IPS-18c (cell line): ENCODE data around the gene OXTR.
A peak's percentile ranks its signal among the peaks of the same experiment; 100 is the strongest.

Experiments
- H3K4me3 ChIP-seq: 2 replicates; pipeline ENCODE4 v1.7.0; 2013; ENCODE audit warnings: low read depth, mild to moderate bottlenecking, low read length, moderate library complexity; ENCODE audit not compliant: insufficient read depth
- H3K9me3 ChIP-seq: one replicate; pipeline ENCODE4 v1.6.1; 2013; ENCODE audit warnings: mild to moderate bottlenecking, low read length, moderate library complexity; ENCODE audit not compliant: control insufficient read depth, insufficient read depth

OXTR gene

GRCh38 chr3:8755097-8755496, 14.3 kb downstream of the OXTR start:
- Histone ChIP-seq H3K9me3 (no peaks in the 10 kb centered on the region), H3K4me3 (no peak overlapping the region)

- H3K9me3 ChIP-seq = no peaks in the 10 kb centered on the region
- no peak overlapping the region for H3K4me3 ChIP-seq
These were observed 16.6 kb downstream of the OXTR start for GRCh38 chr3:8752832-8753231.

DNA sequence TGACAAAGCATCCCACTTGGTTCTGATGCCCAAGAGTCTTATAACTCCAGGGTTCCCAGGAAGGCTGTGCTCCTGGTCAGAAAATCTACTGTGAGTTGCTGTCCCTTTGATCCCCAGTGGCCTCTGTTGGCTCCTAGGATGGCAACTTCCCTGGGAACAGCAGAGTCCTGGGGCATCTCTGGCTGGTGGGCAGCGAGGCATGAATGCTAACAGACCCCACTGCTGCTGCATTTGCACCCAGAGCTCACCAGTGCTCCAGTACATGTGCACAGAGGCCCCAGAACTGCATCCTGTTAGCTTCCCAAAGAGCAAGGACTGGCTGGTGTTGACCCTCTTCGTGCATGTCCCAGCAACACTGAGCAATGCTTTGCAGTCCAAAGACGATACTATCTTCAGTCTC, 20.1 kb downstream of the OXTR start:
- Histone ChIP-seq H3K9me3 (peaks cover 2% of the 10 kb centered on the region), H3K4me3 (no peak overlapping the region)

DNA sequence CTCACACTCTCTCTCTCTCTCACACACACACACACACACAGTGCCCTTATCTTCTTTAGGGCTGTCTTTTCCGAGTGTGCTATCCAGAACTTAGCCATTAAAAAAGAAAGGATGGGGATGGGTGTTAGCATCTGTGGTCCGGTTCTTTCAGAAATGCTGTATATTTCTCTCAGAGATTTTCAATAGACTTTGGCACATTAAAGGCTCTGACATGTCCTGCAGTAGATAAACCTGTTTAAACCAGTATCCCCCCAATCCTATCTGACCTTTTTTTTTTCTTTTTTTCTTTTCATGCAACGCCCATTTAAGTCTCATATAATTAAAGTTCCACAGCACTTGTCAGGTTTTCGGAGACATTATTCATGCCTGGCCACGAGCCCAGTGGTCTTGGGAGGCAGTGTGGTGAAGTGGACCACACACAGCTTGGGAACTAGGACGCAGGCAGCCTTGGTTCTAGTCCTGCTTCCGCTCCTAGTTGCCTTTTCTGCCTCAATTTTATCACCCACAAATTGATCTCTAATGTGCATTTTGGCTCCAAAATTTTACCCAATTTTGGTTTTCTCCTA, 22.6 kb downstream of the OXTR start:
- H3K9me3 ChIP-seq = peaks cover 2% of the 10 kb centered on the region
- no peak overlapping the region for H3K4me3 ChIP-seq

DNA sequence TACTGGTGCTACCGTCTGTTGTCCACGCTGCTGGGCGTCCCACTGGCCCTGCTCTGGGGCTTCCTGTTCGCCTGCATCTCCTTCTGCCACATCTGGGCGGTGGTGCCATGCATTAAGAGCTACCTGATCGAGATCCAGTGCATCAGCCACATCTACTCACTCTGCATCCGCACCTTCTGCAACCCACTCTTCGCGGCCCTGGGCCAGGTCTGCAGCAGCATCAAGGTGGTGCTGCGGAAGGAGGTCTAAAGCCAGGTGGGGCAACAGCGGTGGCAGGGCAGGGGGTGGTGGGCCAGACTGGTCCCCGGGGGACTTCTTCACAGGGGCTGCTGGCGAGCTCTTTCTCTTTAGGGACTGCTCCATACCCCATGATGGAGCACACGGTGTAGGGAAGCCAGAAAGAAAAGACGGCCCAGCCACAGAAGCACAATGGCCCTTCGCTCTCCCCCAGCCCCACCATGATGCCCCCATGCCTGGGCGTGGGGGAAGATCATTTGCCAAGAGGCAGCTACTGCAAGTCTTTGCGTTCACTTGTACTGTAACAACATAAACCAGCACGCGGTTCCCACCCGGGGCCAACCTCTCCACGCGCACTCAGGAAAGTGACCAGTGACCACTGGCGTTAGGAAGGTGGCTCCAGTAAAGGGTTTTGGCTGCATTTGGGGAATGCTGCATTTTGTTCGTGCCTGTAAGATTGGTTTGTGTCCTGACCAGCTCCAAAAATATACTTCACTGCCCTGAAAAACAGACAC, 23.6 kb downstream of the OXTR start:
- Histone ChIP-seq H3K4me3 (no peak overlapping the region), H3K9me3 (peaks cover 2% of the 10 kb centered on the region)

DNA sequence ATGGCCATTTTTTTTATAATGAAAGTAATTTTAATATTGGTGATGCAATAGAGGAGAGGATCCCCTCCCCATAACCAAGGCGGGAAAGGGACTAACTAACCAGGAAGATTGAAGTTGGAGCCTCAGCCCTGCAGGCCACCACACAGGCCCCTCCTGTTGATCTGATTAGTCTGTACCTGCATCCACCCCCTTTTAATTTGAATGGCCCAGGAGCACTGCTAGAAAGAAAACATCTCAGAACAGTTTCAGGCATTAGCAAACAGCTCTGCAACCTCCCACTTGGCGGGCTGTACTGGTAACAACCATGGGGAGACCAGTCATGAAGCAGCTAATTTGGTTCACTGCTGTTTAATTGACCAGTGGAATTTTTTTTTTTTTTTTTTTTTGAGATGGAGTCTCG, 25.5 kb downstream of the OXTR start:
- Histone ChIP-seq H3K4me3 (no peak overlapping the region), H3K9me3 (peaks cover 2% of the 10 kb centered on the region)

GRCh38 chr3:8743021-8743601, 26.3 kb downstream of the OXTR start:
- no peak overlapping the region for H3K4me3 ChIP-seq
- peaks cover 2% of the 10 kb centered on the region for H3K9me3 ChIP-seq

DNA sequence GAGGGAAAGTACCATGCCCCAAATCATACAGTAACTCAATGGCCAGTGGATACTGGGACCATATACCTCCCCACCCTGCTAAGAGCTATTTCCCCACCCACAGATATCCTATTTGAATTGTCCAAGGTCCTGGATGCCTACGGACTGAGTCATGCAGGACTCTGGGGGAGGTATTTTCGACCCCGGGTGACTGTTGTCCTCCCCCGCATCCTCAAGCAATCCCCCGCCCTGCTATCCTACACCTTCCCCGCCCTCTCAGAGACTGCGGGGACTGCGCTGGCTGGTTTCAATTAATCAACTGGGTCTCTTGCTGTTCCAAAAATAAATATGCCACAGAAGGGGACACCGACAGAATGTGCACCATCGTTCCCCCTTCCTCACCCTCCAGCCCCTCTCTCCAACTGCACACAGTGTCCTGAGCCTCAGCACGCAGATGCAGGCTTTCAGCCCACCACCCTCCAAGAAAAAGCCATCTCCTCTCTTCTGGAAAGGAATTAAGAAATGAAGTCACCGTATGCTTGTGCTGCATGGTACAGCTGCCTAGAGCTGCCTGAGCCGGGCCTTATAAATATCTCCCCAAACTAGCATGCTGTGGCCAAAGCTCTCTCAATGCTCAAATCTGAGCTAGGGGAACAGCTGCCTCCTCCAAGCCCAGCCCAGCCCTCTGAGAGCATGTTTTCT, 27.7 kb downstream of the OXTR start:
- H3K9me3 ChIP-seq = peaks cover 2% of the 10 kb centered on the region
- 0 out of 2 replicates have a peak overlapping the region, but pooled peaks have one; percentile 16 for H3K4me3 ChIP-seq

GRCh38 chr3:8739757-8740504, 29.5 kb downstream of the OXTR start:
- H3K4me3 ChIP-seq = no peak overlapping the region
- no peaks in the 10 kb centered on the region for H3K9me3 ChIP-seq

DNA sequence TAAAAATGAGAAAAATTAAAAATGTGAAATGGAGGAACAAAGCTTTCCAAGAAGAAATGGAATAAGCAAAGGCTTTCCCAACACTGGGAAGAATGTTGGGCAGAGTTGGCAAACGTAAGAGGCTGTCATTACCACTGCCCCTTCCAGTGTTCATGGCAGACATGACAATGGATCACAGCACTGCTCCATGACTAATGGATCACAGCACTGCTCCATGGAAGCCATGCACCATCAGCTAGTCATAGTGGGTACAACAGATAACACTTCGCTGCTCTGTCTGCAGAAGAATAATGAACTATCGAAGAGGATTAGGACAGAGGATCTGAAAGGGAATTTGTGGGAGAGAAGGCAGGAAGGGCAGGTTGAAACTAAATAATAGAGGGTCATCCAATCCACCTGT, 30.8 kb downstream of the OXTR start:
- H3K4me3 ChIP-seq = no peak overlapping the region
- H3K9me3 ChIP-seq = no peaks in the 10 kb centered on the region

GRCh38 chr3:8737823-8738222, 31.6 kb downstream of the OXTR start:
- Histone ChIP-seq H3K9me3 (no peaks in the 10 kb centered on the region), H3K4me3 (no peak overlapping the region)

DNA sequence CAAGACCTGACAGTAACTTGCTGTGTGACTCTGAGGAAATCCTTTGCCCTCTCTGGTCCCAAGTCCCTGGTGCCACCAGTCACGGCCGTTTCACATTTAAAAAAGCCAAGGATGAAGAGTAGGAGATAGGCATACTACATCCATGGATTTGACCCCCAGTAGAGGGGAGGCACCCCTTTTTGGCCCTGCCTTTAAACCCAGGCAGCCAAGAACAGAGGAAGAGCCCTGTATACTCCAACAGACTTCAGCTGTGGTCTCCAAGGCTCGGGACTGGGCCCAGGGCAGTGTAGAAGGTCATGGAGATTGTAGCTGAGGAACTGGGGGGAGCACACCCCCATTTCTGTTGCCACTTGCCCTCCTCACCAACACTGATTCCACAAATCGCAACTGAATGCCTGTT, 32.1 kb downstream of the OXTR start:
- no peak overlapping the region for H3K4me3 ChIP-seq

DNA sequence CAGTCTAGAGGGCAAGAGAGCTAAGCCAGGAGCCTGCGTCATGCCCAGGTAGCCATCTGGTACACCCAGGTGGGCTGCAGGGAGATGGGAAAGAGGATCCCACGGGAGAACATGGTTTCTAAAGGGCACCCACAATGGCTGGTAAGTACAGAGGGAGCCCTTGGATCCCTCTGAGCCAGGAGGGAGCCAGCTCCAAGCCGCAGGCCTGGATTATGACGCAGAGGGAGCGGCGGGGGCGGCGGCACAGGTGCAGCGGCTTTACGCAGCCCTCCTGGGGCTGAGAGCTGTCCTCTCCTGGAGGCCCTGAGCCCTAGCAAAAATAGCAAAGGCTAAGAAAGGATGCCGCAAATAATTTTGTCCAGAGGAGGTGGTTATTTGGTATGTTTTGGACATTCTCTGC, 33.0 kb downstream of the OXTR start:
- no peaks in the 10 kb centered on the region for H3K9me3 ChIP-seq
- no peak overlapping the region for H3K4me3 ChIP-seq

More for the DNA sequence above, 32.1 kb downstream of the OXTR start:
- no peaks in the 10 kb centered on the region for H3K9me3 ChIP-seq

DNA sequence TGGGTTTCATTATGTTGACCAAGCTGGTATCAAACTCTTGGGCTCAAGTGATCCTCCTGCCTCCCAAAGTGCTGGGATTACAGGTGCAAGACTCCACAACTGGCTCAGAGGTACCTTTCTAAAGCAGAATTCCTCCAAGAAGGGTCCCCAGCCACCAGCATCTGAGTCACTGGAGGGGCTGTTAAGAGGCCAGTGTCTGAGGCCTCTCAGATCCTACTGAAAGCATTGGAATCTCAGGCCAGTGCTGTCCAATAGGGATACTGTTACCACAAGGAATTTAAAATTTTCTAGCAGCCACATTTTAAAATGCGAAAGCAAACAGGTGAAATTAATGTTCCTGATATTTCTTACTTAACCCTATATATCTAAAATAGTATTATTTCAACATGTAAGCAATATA, 34.5 kb downstream of the OXTR start:
- no peak overlapping the region for H3K4me3 ChIP-seq
- H3K9me3 ChIP-seq = no peaks in the 10 kb centered on the region

- H3K9me3 ChIP-seq = no peaks in the 10 kb centered on the region
- no peak overlapping the region for H3K4me3 ChIP-seq
These were observed 35.1 kb downstream of the OXTR start for GRCh38 chr3:8734137-8734878.

GRCh38 chr3:8733332-8734094, 35.9 kb downstream of the OXTR start, which contains the start of gene CAV3:
CAV3 (plus strand) TSS chr3:8733802; CDS start chr3:8733877, 75 bp downstream.
- Histone ChIP-seq H3K9me3 (no peaks in the 10 kb centered on the region), H3K4me3 (no peak within 1 kb of the TSS)
